MM.1S (cell line): ENCODE measurements around the gene NEDD4L.

Experiments used
- EZH2 ChIP-seq: fragments of 300-600 bp; sonication (generic); optimal IDR thresholded peaks from 2 replicates; pipeline ENCODE3; 2017; ENCODE audit warnings: low read depth, mild to moderate bottlenecking, antibody characterized with exemption, low read length, mixed read lengths
- EZH2phosphoT487 ChIP-seq: fragments of 300-600 bp; sonication (generic); IDR thresholded peaks from 2 replicates; pipeline ENCODE4 v1.6.1; 2018; ENCODE audit warnings: antibody characterized with exemption, low read length
- TF ChIP-seq, protein P1 (sequence below): fragments of 300-600 bp; sonication (generic); IDR thresholded peaks from 2 replicates; pipeline ENCODE4 v1.5.1; 2016; ENCODE audit warnings: antibody characterized with exemption, low read length, mixed read lengths

DNA sequence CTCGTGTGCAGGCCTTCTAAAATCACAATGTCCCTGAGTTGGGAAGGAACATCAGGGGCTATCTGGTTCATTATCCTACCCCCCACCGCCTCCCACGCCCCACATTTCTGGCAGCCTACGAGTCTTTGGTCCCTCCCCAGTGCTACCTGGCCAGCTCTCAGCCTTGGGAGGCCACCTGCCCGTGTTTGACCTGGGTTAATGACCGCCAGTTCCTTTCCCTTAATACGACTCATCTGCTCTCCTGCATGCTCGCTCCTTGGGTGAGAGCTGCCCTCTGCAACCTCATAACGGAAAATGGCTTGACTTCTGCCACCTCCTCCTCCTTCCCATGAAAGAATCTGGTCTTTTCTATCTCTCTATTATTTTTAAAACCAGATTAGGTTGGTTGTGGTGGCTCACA, 112.5 kb downstream of the NEDD4L start:
- TF ChIP-seq, protein P1, sequence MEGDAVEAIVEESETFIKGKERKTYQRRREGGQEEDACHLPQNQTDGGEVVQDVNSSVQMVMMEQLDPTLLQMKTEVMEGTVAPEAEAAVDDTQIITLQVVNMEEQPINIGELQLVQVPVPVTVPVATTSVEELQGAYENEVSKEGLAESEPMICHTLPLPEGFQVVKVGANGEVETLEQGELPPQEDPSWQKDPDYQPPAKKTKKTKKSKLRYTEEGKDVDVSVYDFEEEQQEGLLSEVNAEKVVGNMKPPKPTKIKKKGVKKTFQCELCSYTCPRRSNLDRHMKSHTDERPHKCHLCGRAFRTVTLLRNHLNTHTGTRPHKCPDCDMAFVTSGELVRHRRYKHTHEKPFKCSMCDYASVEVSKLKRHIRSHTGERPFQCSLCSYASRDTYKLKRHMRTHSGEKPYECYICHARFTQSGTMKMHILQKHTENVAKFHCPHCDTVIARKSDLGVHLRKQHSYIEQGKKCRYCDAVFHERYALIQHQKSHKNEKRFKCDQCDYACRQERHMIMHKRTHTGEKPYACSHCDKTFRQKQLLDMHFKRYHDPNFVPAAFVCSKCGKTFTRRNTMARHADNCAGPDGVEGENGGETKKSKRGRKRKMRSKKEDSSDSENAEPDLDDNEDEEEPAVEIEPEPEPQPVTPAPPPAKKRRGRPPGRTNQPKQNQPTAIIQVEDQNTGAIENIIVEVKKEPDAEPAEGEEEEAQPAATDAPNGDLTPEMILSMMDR: no peak
- TF ChIP-seq EZH2 (no peak), EZH2phosphoT487 (no peak)
